VCaP (cell line): Measurements from ENCODE around the gene VSIG10L.

ENCODE experiments used
- H3K27ac ChIP-seq: fragments of 450-650 bp; 2 replicates; pipeline ENCODE4 v1.5.1; 2017
- CTCF ChIP-seq: fragments of 450-650 bp; conservative IDR thresholded peaks from 2 replicates; pipeline ENCODE4 v1.5.1; 2017; ENCODE audit warnings: mild to moderate bottlenecking, moderate library complexity

Gene VSIG10L

GRCh38 chr19:51352783-51353360, 10.9 kb upstream of the VSIG10L start:
- no peak overlapping the region for H3K27ac ChIP-seq
- TF ChIP-seq CTCF: no peak

- H3K27ac ChIP-seq: no peak overlapping the region
- TF ChIP-seq CTCF: no peak
Observed at GRCh38 chr19:51351266-51351990, 9.5 kb upstream of the VSIG10L start.

- no peak for TF ChIP-seq CTCF
- H3K27ac ChIP-seq: no peak overlapping the region
Observed at GRCh38 chr19:51347209-51347928, 5.4 kb upstream of the VSIG10L start.

GRCh38 chr19:51346742-51347141, 4.8 kb upstream of the VSIG10L start:
- no peak overlapping the region for H3K27ac ChIP-seq
- TF ChIP-seq CTCF: no peak

GRCh38 chr19:51345076-51345620, 3.2 kb upstream of the VSIG10L start:
- no peak overlapping the region for H3K27ac ChIP-seq
- no peak for TF ChIP-seq CTCF

- peak overlapping the region; percentile 26; the same call in 1 of the 2 replicates for H3K27ac ChIP-seq
- no peak for TF ChIP-seq CTCF
Observed at GRCh38 chr19:51342631-51343569, 961 bp upstream of the VSIG10L start.
